A673 (cell line): ENCODE measurements around the gene WDR5B. TPM values are rescaled to one million over a fixed set of nuclear protein-coding genes. Genes with fewer than 3 reads are reported as not detected.
A peak's percentile ranks its signal among the peaks of the same experiment; 100 is the strongest.

ENCODE experiments used
- Bru-seq: library from RNA; stranded (reverse); fragments of 400-500 nt; gene quantifications from one replicate; lab custom pipeline; 2021; lab: Mats Ljungman, UMichigan
- BruChase-seq, 2 experiments: library from RNA; stranded (reverse); fragments of 400-500 nt; gene quantifications; one replicate each; lab custom pipeline; 2021; lab: Mats Ljungman, UMichigan
- BruUV-seq: library from RNA; stranded (reverse); fragments of 400-500 nt; replicated peaks from 2 replicates; lab custom pipeline; 2021; lab: Mats Ljungman, UMichigan
- CTCF ChIA-PET: fragments of 300-600 bp; sonication (Branson Sonifier 250); formaldehyde crosslinking; loops from one replicate; lab custom pipeline; 2022; ENCODE audit warnings: antibody characterized with exemption; lab: Charles Lee
- POLR2A ChIA-PET: fragments of 300-600 bp; sonication (Branson Sonifier 250); formaldehyde crosslinking; loops from one replicate; lab custom pipeline; 2022; ENCODE audit warnings: antibody characterized with exemption; ENCODE audit not compliant: low non-redundant PET; lab: Charles Lee
- DNase-seq: peaks from one replicate; pipeline ENCODE4 v3.0.0-alpha.2; 2015; ENCODE audit warnings: low spot score
- H3K27ac ChIP-seq: fragments of 200-600 bp; sonication (generic); 2 replicates; pipeline ENCODE4 v1.5.1; 2016; ENCODE audit warnings: mixed run types, low read depth, mild to moderate bottlenecking, mixed read lengths, antibody characterized with exemption, low read length; ENCODE audit not compliant: poor library complexity, severe bottlenecking
- H3K27me3 ChIP-seq: fragments of 200-600 bp; sonication (generic); replicated peaks from 2 replicates; pipeline ENCODE4 v1.6.1; 2017; ENCODE audit warnings: mixed run types, low read depth, mild to moderate bottlenecking, mixed read lengths, antibody characterized with exemption, low read length; ENCODE audit not compliant: insufficient read depth, poor library complexity
- H3K36me3 ChIP-seq: fragments of 200-600 bp; sonication (generic); 2 replicates; pipeline ENCODE4 v1.6.1; 2016; ENCODE audit warnings: mixed run types, mild to moderate bottlenecking, mixed read lengths, antibody characterized with exemption, low read length; ENCODE audit not compliant: insufficient read depth, poor library complexity, severe bottlenecking
- H3K4me1 ChIP-seq: fragments of 200-600 bp; sonication (generic); 2 replicates; pipeline ENCODE4 v1.6.1; 2017; ENCODE audit warnings: mixed run types, mild to moderate bottlenecking, mixed read lengths, antibody characterized with exemption, low read length; ENCODE audit not compliant: insufficient read depth, poor library complexity, severe bottlenecking
- H3K4me3 ChIP-seq: fragments of 200-600 bp; sonication (generic); 2 replicates; pipeline ENCODE4 v1.5.1; 2016; ENCODE audit warnings: low read depth, mixed run types, mild to moderate bottlenecking, mixed read lengths, low read length; ENCODE audit not compliant: poor library complexity, severe bottlenecking
- H3K9me3 ChIP-seq: fragments of 200-600 bp; sonication (generic); 2 replicates; pipeline ENCODE4 v1.6.1; 2016; ENCODE audit warnings: mixed run types, low read depth, mild to moderate bottlenecking, mixed read lengths, antibody characterized with exemption, low read length; ENCODE audit not compliant: poor library complexity, severe bottlenecking
- EZH2 ChIP-seq: fragments of 200-600 bp; sonication (generic); IDR thresholded peaks from 2 replicates; pipeline ENCODE4 v1.6.1; 2017; ENCODE audit warnings: borderline replicate concordance, low read depth, mild to moderate bottlenecking, mixed read lengths, antibody characterized with exemption, low read length; ENCODE audit not compliant: poor library complexity, severe bottlenecking
- intact Hi-C: fragments of 100-400 bp; cut with micrococcal nuclease; formaldehyde crosslinking; loops from one replicate; pipeline ENCODE4 v1.10.0; 2022; ENCODE audit not compliant: unreplicated experiment
- long read RNA-seq: library from polyadenylated mRNA; stranded (forward); transcript quantifications from one replicate; pipeline ENCODE4 v2.0.0, GENCODE V29; 2022
- total RNA-seq: library from RNA; stranded (reverse); gene quantifications from 2 replicates; pipeline ENCODE4 v1.2.3, GENCODE V29; 2021
- TF ChIP-seq, protein P1 (sequence below): fragments of 300-800, 200-600 bp; sonication (generic); conservative IDR thresholded peaks from 2 replicates; pipeline ENCODE4 v1.5.1; 2017; ENCODE audit warnings: low read depth, mild to moderate bottlenecking, antibody characterized with exemption, low read length, moderate library complexity, mixed read lengths

Gene WDR5B
- total RNA-seq = 4.6 and 5.4 TPM in 2 replicates
- percentile 78 among the genes with signal in this experiment for Bru-seq, nascent RNA
- BruChase-seq, experiment 1, labeled RNA remaining after a 2-hour chase = percentile 80 among the genes with signal in this experiment
- percentile 55 among the genes with signal in this experiment for BruChase-seq, experiment 2, labeled RNA remaining after a 6-hour chase
- long read RNA-seq, transcript WDR5B-201 (1 exons, 3,720 nt) = major isoform, 17 of 17 reads
- long read RNA-seq, partial matches to known transcripts = 0 of 17 reads
- long read RNA-seq, other reads (novel, unspliced or antisense) = 0 of 17 reads

DNA sequence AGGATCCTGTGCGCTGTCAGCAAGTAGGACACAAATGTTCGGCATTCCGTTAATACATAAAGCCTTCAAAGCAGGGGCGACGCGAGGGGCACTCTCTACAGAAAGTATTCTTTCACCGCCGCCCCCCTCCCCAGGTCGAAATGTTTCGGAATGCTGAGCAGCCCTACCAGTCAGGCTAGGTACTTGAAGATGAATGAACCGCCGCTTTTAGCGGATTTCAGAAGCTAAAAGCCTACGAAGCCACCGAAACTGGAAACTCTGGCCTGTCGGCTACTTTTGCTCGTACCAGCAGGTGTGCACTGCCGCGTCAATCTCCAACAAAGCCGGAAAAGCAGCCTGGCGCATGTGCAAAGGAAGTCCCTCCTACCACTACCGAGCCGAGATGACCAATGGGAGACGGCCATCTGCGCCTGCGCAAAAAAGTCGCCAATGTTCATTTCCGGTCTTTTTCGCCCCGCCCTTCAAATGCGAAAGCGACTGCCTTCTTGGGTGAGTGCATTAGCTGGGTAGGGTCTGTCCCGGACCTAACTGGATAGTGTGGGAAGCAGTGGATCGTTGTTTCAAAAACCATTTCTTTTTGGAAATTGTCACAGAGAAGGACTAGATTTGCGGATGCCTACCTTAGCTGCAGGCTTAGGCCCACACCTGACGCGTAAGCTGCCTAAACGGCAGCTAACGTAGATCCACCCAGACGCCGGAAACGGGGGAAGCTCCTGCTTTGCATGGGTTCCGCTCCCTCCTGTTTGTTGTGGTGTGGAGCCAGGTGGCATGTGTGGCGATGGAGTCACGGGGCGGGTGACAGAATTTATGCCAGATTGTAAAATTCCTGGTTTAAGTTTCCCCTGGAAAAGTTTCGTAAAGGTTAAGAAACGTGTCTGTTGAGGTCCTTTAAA, at the start of gene WDR5B:
TSS of gene WDR5B (minus strand) at position 301 of the 893 bp plus-strand sequence. CDS start 534 bp downstream, outside the sequence.
- Histone ChIP-seq H3K4me1 (peaks cover 8% of the 10 kb centered on the region), H3K36me3 (peaks cover 2% of the 10 kb centered on the region), H3K4me3 (peak within 1 kb of the TSS; percentile 83), H3K27me3 (no peaks in the 10 kb centered on the region), H3K9me3 (no peaks in the 10 kb centered on the region), H3K27ac (peak within 1 kb of the TSS; percentile 85)
- ChIA-PET CTCF (interaction anchor here (1.9 kb wide), 1 partner anchor 23 kb away, joined by 6 read pairs; no protein-coding TSS in a partner anchor), POLR2A (interaction anchor here (0.6 to 0.7 kb wide), 2 partner anchors 353 to 704 kb away, joined by 5 to 6 read pairs; no protein-coding TSS in a partner anchor)
- TF ChIP-seq, protein P1, sequence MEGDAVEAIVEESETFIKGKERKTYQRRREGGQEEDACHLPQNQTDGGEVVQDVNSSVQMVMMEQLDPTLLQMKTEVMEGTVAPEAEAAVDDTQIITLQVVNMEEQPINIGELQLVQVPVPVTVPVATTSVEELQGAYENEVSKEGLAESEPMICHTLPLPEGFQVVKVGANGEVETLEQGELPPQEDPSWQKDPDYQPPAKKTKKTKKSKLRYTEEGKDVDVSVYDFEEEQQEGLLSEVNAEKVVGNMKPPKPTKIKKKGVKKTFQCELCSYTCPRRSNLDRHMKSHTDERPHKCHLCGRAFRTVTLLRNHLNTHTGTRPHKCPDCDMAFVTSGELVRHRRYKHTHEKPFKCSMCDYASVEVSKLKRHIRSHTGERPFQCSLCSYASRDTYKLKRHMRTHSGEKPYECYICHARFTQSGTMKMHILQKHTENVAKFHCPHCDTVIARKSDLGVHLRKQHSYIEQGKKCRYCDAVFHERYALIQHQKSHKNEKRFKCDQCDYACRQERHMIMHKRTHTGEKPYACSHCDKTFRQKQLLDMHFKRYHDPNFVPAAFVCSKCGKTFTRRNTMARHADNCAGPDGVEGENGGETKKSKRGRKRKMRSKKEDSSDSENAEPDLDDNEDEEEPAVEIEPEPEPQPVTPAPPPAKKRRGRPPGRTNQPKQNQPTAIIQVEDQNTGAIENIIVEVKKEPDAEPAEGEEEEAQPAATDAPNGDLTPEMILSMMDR = no peak
- TF ChIP-seq EZH2 = no peak
- peak; percentile 98 for DNase-seq
- TSS peak; percentile 80 for BruUV-seq
- intact Hi-C loops = loop anchor here (10.0 kb wide), 1 partner anchor 871 kb away; the partner anchor contains the start of gene POLQ

DNA sequence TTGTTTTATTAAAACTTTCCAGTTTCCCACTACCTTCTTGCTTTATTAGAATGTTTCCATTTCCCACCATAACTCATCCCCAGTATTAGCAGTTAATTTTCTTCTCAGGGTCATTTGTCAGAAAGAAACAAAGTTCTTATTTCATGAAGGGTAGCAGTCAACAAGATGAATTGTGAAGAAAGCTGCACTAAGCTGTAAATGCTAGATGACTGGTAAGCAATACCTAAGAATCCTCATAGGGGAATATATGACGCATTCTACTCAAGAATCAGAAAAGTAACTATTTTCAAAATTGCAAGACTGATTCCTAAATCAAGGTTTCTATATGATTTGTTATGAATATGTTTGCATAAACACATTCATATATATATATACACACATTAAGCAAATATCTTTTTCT, 48.8 kb upstream of the WDR5B start:
- no TSS peak for BruUV-seq
- Histone ChIP-seq H3K4me1 (no peaks in the 10 kb centered on the region), H3K9me3 (no peaks in the 10 kb centered on the region), H3K27me3 (no peaks in the 10 kb centered on the region), H3K27ac (no peak overlapping the region), H3K36me3 (peaks cover 45% of the 10 kb centered on the region), H3K4me3 (no peak overlapping the region)
- intact Hi-C loops = loop anchor here (10.0 kb wide), 1 partner anchor 100 kb away; the partner anchor contains the start of genes DTX3L and PARP9
- POLR2A ChIA-PET = no interaction called here
- TF ChIP-seq, protein P1 = no peak
- no peak for TF ChIP-seq EZH2
- CTCF ChIA-PET = no interaction called here
- no peak for DNase-seq

DNA sequence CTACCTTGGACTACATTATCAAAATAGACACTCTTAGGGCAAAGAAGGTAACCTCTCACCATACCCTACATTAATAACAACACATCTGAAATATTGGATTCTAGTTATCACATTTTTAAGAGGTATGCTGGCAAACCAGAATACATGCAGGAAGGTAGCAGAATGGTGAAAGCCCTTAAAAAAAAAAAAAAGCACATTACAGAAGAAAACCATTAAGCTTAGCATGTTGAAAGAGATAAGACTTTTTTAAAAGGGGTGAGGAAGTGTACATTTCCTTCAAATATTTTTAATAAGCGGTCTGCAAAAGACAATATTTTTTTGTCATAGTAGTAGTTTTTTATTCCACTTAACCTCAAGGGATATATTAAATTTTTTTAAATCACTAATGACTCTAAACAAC, 46.5 kb upstream of the WDR5B start:
- no peak for DNase-seq
- POLR2A ChIA-PET = no interaction called here
- intact Hi-C loops = loop anchor here (10.0 kb wide), 1 partner anchor 102 kb away; the partner anchor contains the start of genes DTX3L and PARP9
- no peaks in the 10 kb centered on the region for H3K9me3 ChIP-seq
- peaks cover 65% of the 10 kb centered on the region for H3K36me3 ChIP-seq
- no peaks in the 10 kb centered on the region for H3K4me1 ChIP-seq
- no TSS peak for BruUV-seq
- H3K4me3 ChIP-seq = no peak overlapping the region
- no peaks in the 10 kb centered on the region for H3K27me3 ChIP-seq
- H3K27ac ChIP-seq = no peak overlapping the region
- TF ChIP-seq EZH2 = no peak
- TF ChIP-seq, protein P1 = no peak
- CTCF ChIA-PET = no interaction called here
